Measurements from ENCODE around the gene MAP2K2.

DNA sequence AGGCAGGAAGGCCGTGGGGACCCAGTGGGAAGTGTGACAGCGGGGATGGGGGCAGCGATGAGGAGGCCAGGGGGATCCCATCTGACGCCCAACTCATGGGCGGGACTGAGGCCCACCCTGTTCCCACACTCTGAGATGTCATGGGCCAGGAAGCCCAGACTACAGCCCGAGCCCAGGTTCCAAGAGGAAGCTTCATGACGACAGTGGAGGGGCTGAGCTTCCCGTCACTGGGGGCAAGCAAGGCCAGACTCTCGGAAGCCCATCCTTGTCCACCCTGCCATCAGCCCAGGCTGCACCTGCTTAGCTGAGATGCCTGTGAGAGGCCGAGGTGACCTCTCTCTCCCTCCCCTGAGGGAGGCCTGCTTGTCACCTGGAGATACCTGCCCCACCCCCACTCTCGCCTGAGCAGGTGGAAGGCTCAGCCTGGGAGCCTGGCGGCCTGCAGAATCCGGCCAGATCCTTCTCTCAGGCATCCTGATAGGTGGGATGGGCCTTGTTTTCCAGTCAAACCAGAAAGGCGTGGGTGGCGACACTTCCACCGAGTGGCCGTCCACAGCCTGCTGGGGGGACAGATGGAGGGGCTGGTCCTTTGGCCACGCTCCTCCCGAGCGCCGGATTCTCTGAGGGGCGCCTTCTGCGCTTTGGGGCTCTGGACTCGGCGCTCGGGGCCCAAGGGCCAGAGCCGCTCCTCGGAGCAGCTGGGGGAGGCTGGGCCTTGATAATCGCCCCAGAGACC, 62.1 kb downstream of the MAP2K2 start:
- TF ChIP-seq CTCF (IDR thresholded peaks at IDR 0.05 in 8 of 11, conservative IDR thresholded peaks at IDR 0.05 in 3 of 11), result no peak
- no peak for TF ChIP-seq POLR2A (IDR thresholded peaks at IDR 0.05)
